GM12891 (cell line): Measurements from ENCODE around the gene NFATC1. TPM values are rescaled to one million over a fixed set of nuclear protein-coding genes. Genes with fewer than 3 reads are reported as not detected.

Source experiments
- DNase-seq: peaks from one replicate; pipeline ENCODE4 v3.0.0; 2011; ENCODE audit warnings: low spot score; ENCODE audit not compliant: insufficient read length
- FAIRE-seq: peaks from 2 replicates; lab custom pipeline; 2011; peaks lifted over from hg19 to GRCh38; lab: Jason Lieb, UNC
- PAX5 ChIP-seq: IDR thresholded peaks from 2 replicates; pipeline ENCODE4 v1.6.1; 2011; ENCODE audit warnings: low read length, moderate library complexity, mild to moderate bottlenecking; ENCODE audit not compliant: insufficient read depth, severe bottlenecking
- POLR2A ChIP-seq: IDR thresholded peaks from 2 replicates; pipeline ENCODE4 v1.6.1; 2011; ENCODE audit warnings: low read depth, low read length, control low read depth
- POLR2AphosphoS5 ChIP-seq: IDR thresholded peaks from 2 replicates; pipeline ENCODE4 v1.6.1; 2011; ENCODE audit warnings: low read depth, low read length, control low read depth
- POU2F2 ChIP-seq: IDR thresholded peaks from 2 replicates; pipeline ENCODE4 v1.6.1; 2011; ENCODE audit warnings: low read depth, mild to moderate bottlenecking, control low read depth, low read length, moderate library complexity
- SPI1 ChIP-seq: IDR thresholded peaks from 2 replicates; pipeline ENCODE4 v1.6.1; 2011; ENCODE audit warnings: low read depth, low read length, control low read depth
- TAF1 ChIP-seq: IDR thresholded peaks from 2 replicates; pipeline ENCODE4 v1.6.1; 2011; ENCODE audit warnings: low read depth, low read length, control low read depth
- polyA plus RNA-seq: library from polyadenylated mRNA; unstranded; fragments of >200 nt; gene quantifications from one replicate; pipeline ENCODE4 v1.2.1, GENCODE V29; 2012; ENCODE audit warnings: low read depth, missing spikeins, inconsistent platforms; ENCODE audit not compliant: missing spikeins

NFATC1 gene
- 34.8 TPM for polyA plus RNA-seq

DNA sequence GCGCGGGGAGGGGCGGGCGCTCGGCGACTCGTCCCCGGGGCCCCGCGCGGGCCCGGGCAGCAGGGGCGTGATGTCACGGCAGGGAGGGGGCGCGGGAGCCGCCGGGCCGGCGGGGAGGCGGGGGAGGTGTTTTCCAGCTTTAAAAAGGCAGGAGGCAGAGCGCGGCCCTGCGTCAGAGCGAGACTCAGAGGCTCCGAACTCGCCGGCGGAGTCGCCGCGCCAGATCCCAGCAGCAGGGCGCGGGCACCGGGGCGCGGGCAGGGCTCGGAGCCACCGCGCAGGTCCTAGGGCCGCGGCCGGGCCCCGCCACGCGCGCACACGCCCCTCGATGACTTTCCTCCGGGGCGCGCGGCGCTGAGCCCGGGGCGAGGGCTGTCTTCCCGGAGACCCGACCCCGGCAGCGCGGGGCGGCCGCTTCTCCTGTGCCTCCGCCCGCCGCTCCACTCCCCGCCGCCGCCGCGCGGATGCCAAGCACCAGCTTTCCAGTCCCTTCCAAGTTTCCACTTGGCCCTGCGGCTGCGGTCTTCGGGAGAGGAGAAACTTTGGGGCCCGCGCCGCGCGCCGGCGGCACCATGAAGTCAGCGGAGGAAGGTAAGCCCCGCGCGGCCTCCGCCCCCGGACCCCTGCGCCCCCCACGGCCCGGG, at the start of gene NFATC1:
Gene NFATC1, plus strand, starts transcription at position 170 of the 644 bp plus-strand sequence. Its CDS starts 295 bp downstream, at position 465.
- FAIRE-seq (peak; percentile 69), DNase-seq (no peak)
- TF ChIP-seq SPI1 (no peak), TAF1 (peak; percentile 29; the same call in 1 of the 2 replicates), POU2F2 (no peak), POLR2AphosphoS5 (peak; percentile 48; the same call in 1 of the 2 replicates), PAX5 (no peak)

- TF ChIP-seq POU2F2 (peak; percentile 8; the same call in 1 of the 2 replicates), POLR2AphosphoS5 (no peak)
- DNase-seq (no peak), FAIRE-seq (peak; percentile 82)
Measured at GRCh38 chr18:79345981-79346380, 49.7 kb upstream of the NFATC1 start.

- FAIRE-seq = no peak
- no peak for TF ChIP-seq POLR2A
- no peak for TF ChIP-seq TAF1
- no peak for TF ChIP-seq POLR2AphosphoS5
- no peak for TF ChIP-seq SPI1
- TF ChIP-seq POU2F2 = no peak
- TF ChIP-seq PAX5 = no peak
- DNase-seq = no peak
Measured at GRCh38 chr18:79348066-79348465, 47.7 kb upstream of the NFATC1 start.

- FAIRE-seq (no peak), DNase-seq (no peak)
- TF ChIP-seq TAF1 (no peak), SPI1 (no peak), PAX5 (no peak), POU2F2 (no peak), POLR2A (no peak), POLR2AphosphoS5 (no peak)
Measured at GRCh38 chr18:79352432-79352831, 43.3 kb upstream of the NFATC1 start.

DNA sequence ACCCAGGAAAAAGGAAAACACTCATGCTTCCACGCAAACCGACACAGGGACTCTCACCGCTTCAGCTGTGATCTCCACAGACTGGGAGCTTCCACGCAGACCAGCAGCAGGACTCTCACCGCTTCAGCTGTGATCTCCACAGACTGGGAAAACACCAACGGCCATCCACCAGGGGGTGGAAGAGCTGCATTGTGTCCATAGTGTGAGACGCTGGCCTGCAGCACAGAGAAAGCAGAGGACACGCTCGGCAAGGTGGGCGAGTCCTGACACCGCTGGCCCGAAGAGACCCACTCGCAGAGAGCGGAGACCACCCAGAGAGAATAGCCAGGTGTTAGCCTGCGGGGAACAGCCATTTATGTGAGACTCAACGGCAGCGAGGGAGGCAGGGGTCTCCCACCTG, 42.5 kb upstream of the NFATC1 start:
- TF ChIP-seq TAF1 (no peak), PAX5 (no peak), POLR2AphosphoS5 (no peak), POU2F2 (no peak), POLR2A (no peak), SPI1 (no peak)
- FAIRE-seq (no peak), DNase-seq (no peak)

- DNase-seq (no peak), FAIRE-seq (no peak)
- TF ChIP-seq POLR2A (no peak), SPI1 (no peak), POLR2AphosphoS5 (no peak), TAF1 (no peak), POU2F2 (no peak)
Measured at GRCh38 chr18:79354350-79354749, 41.4 kb upstream of the NFATC1 start.

DNA sequence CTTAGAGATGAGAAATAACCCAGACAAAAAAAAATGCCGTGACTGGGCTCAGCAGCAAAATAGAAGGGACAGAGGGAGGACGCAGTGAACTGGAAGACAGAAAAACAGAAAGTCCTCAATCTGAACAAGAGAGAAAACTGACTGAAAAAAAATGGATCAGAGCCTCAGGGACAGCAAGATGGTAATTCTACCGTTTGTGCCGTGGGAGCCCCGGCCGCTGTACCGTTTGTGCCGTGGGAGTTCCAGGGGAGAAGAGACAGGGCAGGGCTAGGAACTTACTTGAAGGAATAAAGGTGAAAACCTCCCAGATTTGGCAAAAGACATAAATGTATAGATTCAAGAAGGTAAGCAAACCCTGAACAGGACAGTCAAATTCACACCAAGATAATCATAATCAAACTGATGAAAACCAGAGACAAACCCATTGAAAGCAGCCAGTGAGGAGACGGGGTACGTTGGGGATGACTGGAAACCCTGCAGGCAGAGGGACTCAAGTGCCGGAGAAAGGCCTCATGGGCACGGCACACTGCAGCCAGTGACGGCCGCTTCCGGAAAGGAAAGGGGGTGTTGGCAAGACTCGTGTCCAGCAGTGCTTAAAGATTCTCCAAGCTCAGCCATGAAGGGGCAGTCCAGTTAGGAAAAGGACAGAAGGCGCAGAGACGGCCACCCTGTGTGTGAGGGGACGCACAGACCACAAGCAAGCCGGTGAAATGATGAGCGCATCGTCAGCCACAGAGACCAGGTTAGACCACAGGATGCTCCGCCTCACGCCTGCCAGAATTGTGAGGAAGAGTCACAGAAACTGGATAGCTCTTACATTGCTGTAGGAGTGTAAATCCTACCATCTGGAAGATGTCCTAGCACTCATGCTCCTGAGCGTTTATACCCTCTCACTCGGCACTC, 40.0 kb upstream of the NFATC1 start:
- TF ChIP-seq POLR2AphosphoS5 (no peak), POLR2A (no peak), PAX5 (no peak), TAF1 (no peak)
- peak; percentile 74 for FAIRE-seq
- DNase-seq = no peak

DNA sequence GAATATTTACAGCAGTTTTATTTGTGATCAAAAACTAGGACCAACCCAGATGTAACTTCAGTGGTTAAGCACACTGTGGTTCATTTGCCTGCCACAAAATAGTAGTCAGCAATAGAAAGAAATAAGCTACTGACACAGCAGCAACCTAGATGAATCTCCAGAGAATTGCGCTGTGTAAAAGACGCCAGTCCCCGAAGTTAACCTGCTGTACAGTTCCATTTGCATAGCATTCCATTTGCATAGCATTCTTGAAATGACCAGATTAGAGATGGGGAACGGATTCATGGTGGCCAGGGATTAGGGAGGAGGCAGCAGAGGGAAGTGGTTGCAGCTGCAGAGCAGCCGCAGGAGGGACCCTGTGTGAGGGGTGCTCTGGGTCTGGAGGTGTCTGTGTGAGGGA, 39.3 kb upstream of the NFATC1 start:
- DNase-seq (no peak), FAIRE-seq (peak; percentile 26)
- TF ChIP-seq POLR2AphosphoS5 (no peak), POU2F2 (peak; percentile 92), POLR2A (no peak)

DNA sequence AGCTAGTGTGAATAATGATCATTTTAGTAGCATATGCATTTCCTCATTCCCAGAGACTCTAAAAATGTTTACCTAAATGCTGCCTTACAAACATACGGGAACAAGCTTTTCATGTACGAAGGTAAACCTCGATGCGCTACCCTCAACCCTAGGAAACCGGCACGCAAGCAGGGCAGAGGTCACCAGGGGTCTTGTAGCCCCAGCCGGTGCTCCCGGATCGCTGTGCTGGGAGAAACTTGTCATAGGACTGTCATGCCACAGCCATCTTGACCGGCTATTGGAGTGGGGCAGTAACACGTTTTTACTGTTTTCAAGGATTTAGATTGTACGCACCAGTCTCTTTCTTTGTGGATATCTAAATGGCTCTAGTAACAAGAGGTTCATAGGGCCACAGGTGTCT, 34.8 kb upstream of the NFATC1 start:
- FAIRE-seq (no peak), DNase-seq (no peak)
- TF ChIP-seq POLR2AphosphoS5 (no peak), TAF1 (no peak), PAX5 (no peak), POLR2A (no peak), SPI1 (no peak), POU2F2 (no peak)
